Activated CD8-positive, alpha-beta memory T cell treated with anti-CD3 and anti-CD28 coated beads, Interleukin-2, amount 50 U/mL, for 1 hour (primary cell): Measurements from ENCODE around the gene OLFML3.
A peak's percentile ranks its signal among the peaks of the same experiment; 100 is the strongest.
"Not testable (repeated sequence)": the region's sequence is repeated elsewhere in the genome, so short reads cannot be mapped to it uniquely, and the experiment has no call there.

Experiments
- DNase-seq: peaks from one replicate; pipeline ENCODE4 v3.0.0-alpha.2; 2020; ENCODE audit errors: extremely low read depth

The OLFML3 gene

GRCh38 chr1:113978863-113979702 is at the start of gene OLFML3:
TSS of gene OLFML3 (plus strand) at chr1:113979474. CDS start at chr1:113979517, 43 bp downstream.
- no peak for DNase-seq

- peak; percentile 72 for DNase-seq
Observed at GRCh38 chr1:113929750-113930498, 49.4 kb upstream of the OLFML3 start.

- peak; percentile 78 for DNase-seq
Observed at GRCh38 chr1:113930499-113931161, 48.6 kb upstream of the OLFML3 start.

- no peak for DNase-seq
Observed at GRCh38 chr1:113931451-113931851, 47.8 kb upstream of the OLFML3 start.

GRCh38 chr1:113934006-113934405 is 45.3 kb upstream of the OLFML3 start:
- no peak for DNase-seq

- DNase-seq: no peak
Observed at GRCh38 chr1:113934511-113935055, 44.7 kb upstream of the OLFML3 start.

- no peak for DNase-seq
Observed at GRCh38 chr1:113935176-113935575, 44.1 kb upstream of the OLFML3 start.

- no peak for DNase-seq
Observed at GRCh38 chr1:113935970-113936369, 43.3 kb upstream of the OLFML3 start.

GRCh38 chr1:113937146-113937545 is 42.1 kb upstream of the OLFML3 start:
- DNase-seq: no peak

- no peak for DNase-seq
Observed at GRCh38 chr1:113938192-113938591, 41.1 kb upstream of the OLFML3 start.

GRCh38 chr1:113940365-113941244 is 38.7 kb upstream of the OLFML3 start:
- DNase-seq: no peak

- DNase-seq: no peak
Observed at GRCh38 chr1:113941245-113941559, 38.1 kb upstream of the OLFML3 start.

- DNase-seq: no peak
Observed at GRCh38 chr1:113942527-113942926, 36.7 kb upstream of the OLFML3 start.

- no peak for DNase-seq
Observed at GRCh38 chr1:113943028-113943811, 36.1 kb upstream of the OLFML3 start.

- no peak for DNase-seq
Observed at GRCh38 chr1:113945329-113945728, 33.9 kb upstream of the OLFML3 start.

GRCh38 chr1:113946112-113946511 is 33.2 kb upstream of the OLFML3 start:
- no peak for DNase-seq

GRCh38 chr1:113946678-113947387 is 32.4 kb upstream of the OLFML3 start:
- DNase-seq: no peak

GRCh38 chr1:113947388-113948107 is 31.7 kb upstream of the OLFML3 start:
- no peak for DNase-seq

- not testable (repeated sequence) for DNase-seq
Observed at GRCh38 chr1:113948151-113948550, 31.1 kb upstream of the OLFML3 start.
